ENCODE data around the gene KCNMA1.

The KCNMA1 gene

GRCh38 chr10:77479586-77479985 is 158.0 kb downstream of the KCNMA1 start:
- no peak for DNase-seq (ENCODE audit: low spot score)

- DNase-seq (ENCODE audit: low spot score): no peak
These were observed 158.6 kb downstream of the KCNMA1 start for GRCh38 chr10:77478962-77479359.

- peak; percentile 56 for DNase-seq (ENCODE audit: low spot score)
These were observed 159.2 kb downstream of the KCNMA1 start for GRCh38 chr10:77478247-77478961.

- no peak for DNase-seq (ENCODE audit: low spot score)
These were observed 162.1 kb downstream of the KCNMA1 start for GRCh38 chr10:77475522-77475921.

- DNase-seq (ENCODE audit: low spot score): no peak
These were observed 162.7 kb downstream of the KCNMA1 start for GRCh38 chr10:77474939-77475338.

- DNase-seq (ENCODE audit: low spot score): no peak
These were observed 163.2 kb downstream of the KCNMA1 start for GRCh38 chr10:77474386-77474785.

GRCh38 chr10:77472146-77472545 is 165.5 kb downstream of the KCNMA1 start:
- DNase-seq (ENCODE audit: low spot score): no peak

GRCh38 chr10:77471069-77471536 is 166.5 kb downstream of the KCNMA1 start:
- DNase-seq (ENCODE audit: low spot score): no peak

- no peak for DNase-seq (ENCODE audit: low spot score)
These were observed 170.1 kb downstream of the KCNMA1 start for GRCh38 chr10:77467422-77467963.

- DNase-seq (ENCODE audit: low spot score): no peak
These were observed 173.5 kb downstream of the KCNMA1 start for GRCh38 chr10:77463967-77464745.

GRCh38 chr10:77463499-77463898 is 174.1 kb downstream of the KCNMA1 start:
- DNase-seq (ENCODE audit: low spot score): peak; percentile 31

GRCh38 chr10:77461636-77462296 is 175.8 kb downstream of the KCNMA1 start:
- DNase-seq (ENCODE audit: low spot score): no peak

GRCh38 chr10:77459905-77460304 is 177.7 kb downstream of the KCNMA1 start:
- DNase-seq (ENCODE audit: low spot score): no peak

- DNase-seq (ENCODE audit: low spot score): no peak
These were observed 178.5 kb downstream of the KCNMA1 start for GRCh38 chr10:77458986-77459590.

GRCh38 chr10:77457721-77458120 is 179.9 kb downstream of the KCNMA1 start:
- no peak for DNase-seq (ENCODE audit: low spot score)

- no peak for DNase-seq (ENCODE audit: low spot score)
These were observed 180.3 kb downstream of the KCNMA1 start for GRCh38 chr10:77457266-77457665.

GRCh38 chr10:77456414-77456813 is 181.2 kb downstream of the KCNMA1 start:
- DNase-seq (ENCODE audit: low spot score): no peak

GRCh38 chr10:77455561-77455960 is 182.0 kb downstream of the KCNMA1 start:
- no peak for DNase-seq (ENCODE audit: low spot score)

GRCh38 chr10:77452952-77453564 is 184.6 kb downstream of the KCNMA1 start:
- no peak for DNase-seq (ENCODE audit: low spot score)

- no peak for DNase-seq (ENCODE audit: low spot score)
These were observed 185.7 kb downstream of the KCNMA1 start for GRCh38 chr10:77451886-77452285.

GRCh38 chr10:77448226-77448625 is 189.4 kb downstream of the KCNMA1 start:
- DNase-seq (ENCODE audit: low spot score): peak; percentile 49

- no peak for DNase-seq (ENCODE audit: low spot score)
These were observed 190.9 kb downstream of the KCNMA1 start for GRCh38 chr10:77446700-77447099.

Measured in pons (tissue), 1 donor.